HEK293T (cell line): ENCODE measurements around the gene PRMT7.

Experiments used
- CTCF ChIA-PET: fragments of 350-600 bp; formaldehyde crosslinking; extraction: SDS; loops from one replicate; lab custom pipeline; 2021; ENCODE audit warnings: antibody characterized with exemption, inconsistent platforms; lab: Yijun Ruan, JAX
- POLR2A ChIA-PET: fragments of 350-600 bp; formaldehyde crosslinking; extraction: SDS; loops from one replicate; lab custom pipeline; 2020; ENCODE audit warnings: antibody characterized with exemption, inconsistent platforms; lab: Yijun Ruan, JAX
- DNase-seq: peaks from one replicate; pipeline ENCODE4 v3.0.0; 2012; ENCODE audit warnings: mixed read lengths; ENCODE audit errors: extremely low spot score
- ARNT ChIP-seq: fragments of 450-650 bp; IDR thresholded peaks from 2 replicates; pipeline ENCODE4 v1.6.1; 2017; ENCODE audit warnings: mild to moderate bottlenecking
- BHLHE40 ChIP-seq: fragments of 450-650 bp; IDR thresholded peaks from 2 replicates; pipeline ENCODE4 v1.6.1; 2016; ENCODE audit warnings: mild to moderate bottlenecking, moderate library complexity, borderline replicate concordance
- CTBP1 ChIP-seq: fragments of 450-650 bp; IDR thresholded peaks from 2 replicates; pipeline ENCODE4 v1.6.1; 2016; ENCODE audit warnings: borderline replicate concordance
- ELF4 ChIP-seq: fragments of 450-650 bp; IDR thresholded peaks from 2 replicates; pipeline ENCODE4 v1.6.1; 2017; ENCODE audit warnings: antibody characterized with exemption
- FOXA1 ChIP-seq: fragments of 450-650 bp; IDR thresholded peaks from 2 replicates; pipeline ENCODE4 v1.6.1; 2016; ENCODE audit warnings: mild to moderate bottlenecking
- FOXK2 ChIP-seq: fragments of 450-650 bp; IDR thresholded peaks from 2 replicates; pipeline ENCODE4 v1.6.1; 2016; ENCODE audit warnings: mild to moderate bottlenecking
- FOXM1 ChIP-seq: fragments of 450-650 bp; IDR thresholded peaks from 2 replicates; pipeline ENCODE4 v1.6.1; 2017; ENCODE audit warnings: mild to moderate bottlenecking, borderline replicate concordance
- HDGF ChIP-seq: fragments of 450-650 bp; IDR thresholded peaks from 2 replicates; pipeline ENCODE4 v1.6.1; 2017; ENCODE audit warnings: antibody characterized with exemption, borderline replicate concordance
- L3MBTL2 ChIP-seq: fragments of 450-650 bp; conservative IDR thresholded peaks from 2 replicates; pipeline ENCODE4 v1.6.1; 2016; ENCODE audit warnings: mild to moderate bottlenecking
- LEF1 ChIP-seq: fragments of 450-650 bp; IDR thresholded peaks from 2 replicates; pipeline ENCODE4 v1.6.1; 2017; ENCODE audit warnings: mild to moderate bottlenecking, borderline replicate concordance
- NFRKB ChIP-seq: fragments of 450-650 bp; IDR thresholded peaks from 2 replicates; pipeline ENCODE4 v1.6.1; 2016; ENCODE audit warnings: mild to moderate bottlenecking, moderate library complexity
- PKNOX1 ChIP-seq: fragments of 450-650 bp; IDR thresholded peaks from 2 replicates; pipeline ENCODE4 v1.6.1; 2016
- SP1 ChIP-seq: fragments of 450-650 bp; IDR thresholded peaks from 2 replicates; pipeline ENCODE4 v1.6.1; 2017
- SUZ12 ChIP-seq: fragments of 450-650 bp; IDR thresholded peaks from 2 replicates; pipeline ENCODE4 v1.6.1; 2016; ENCODE audit warnings: mild to moderate bottlenecking
- TARDBP ChIP-seq: fragments of 450-650 bp; IDR thresholded peaks from 2 replicates; pipeline ENCODE4 v1.6.1; 2016
- ZNF384 ChIP-seq: fragments of 450-650 bp; IDR thresholded peaks from 2 replicates; pipeline ENCODE4 v1.6.1; 2016

The PRMT7 gene

GRCh38 chr16:68281368-68282063 is 29.3 kb upstream of the PRMT7 start:
- ChIA-PET POLR2A (no interaction called here), CTCF (no interaction called here)
- TF ChIP-seq FOXA1 (no peak), BHLHE40 (no peak), ZNF384 (no peak), FOXM1 (no peak), LEF1 (no peak), L3MBTL2 (no peak), SP1 (no peak), FOXK2 (no peak)
- DNase-seq = no peak

GRCh38 chr16:68282064-68282452 is 28.8 kb upstream of the PRMT7 start:
- POLR2A ChIA-PET = no interaction called here
- DNase-seq = no peak
- TF ChIP-seq L3MBTL2 = no peak
- TF ChIP-seq ZNF384 = no peak
- no peak for TF ChIP-seq ELF4
- TF ChIP-seq NFRKB = no peak
- TF ChIP-seq HDGF = no peak
- TF ChIP-seq SP1 = no peak
- no peak for TF ChIP-seq TARDBP
- TF ChIP-seq FOXA1 = no peak
- TF ChIP-seq ARNT = no peak
- TF ChIP-seq LEF1 = no peak
- TF ChIP-seq SUZ12 = no peak
- TF ChIP-seq CTBP1 = no peak
- CTCF ChIA-PET = no interaction called here

GRCh38 chr16:68283346-68283745 is 27.5 kb upstream of the PRMT7 start:
- POLR2A ChIA-PET = interaction anchor here (0.8 kb wide), 1 partner anchor 11 kb away, joined by 3 read pairs; no protein-coding TSS in a partner anchor

GRCh38 chr16:68283801-68284598 is 26.8 kb upstream of the PRMT7 start:
- CTCF ChIA-PET = interaction anchor here (1.2 to 2.0 kb wide), 2 partner anchors 20 to 23 kb away, joined by 4 to 6 read pairs; partner anchors contain the start of gene SLC7A6
- no peak for DNase-seq
- POLR2A ChIA-PET = interaction anchor here (0.8 kb wide), 1 partner anchor 11 kb away, joined by 3 read pairs; no protein-coding TSS in a partner anchor
- no peak for TF ChIP-seq HDGF
- TF ChIP-seq SP1 = no peak
- no peak for TF ChIP-seq FOXA1
- TF ChIP-seq ELF4 = no peak
- TF ChIP-seq LEF1 = no peak
- no peak for TF ChIP-seq FOXK2
- TF ChIP-seq ARNT = no peak
- no peak for TF ChIP-seq ZNF384
- TF ChIP-seq SUZ12 = no peak
- TF ChIP-seq PKNOX1 = no peak
- no peak for TF ChIP-seq L3MBTL2

More at GRCh38 chr16:68283346-68283745, 27.5 kb upstream of the PRMT7 start:
- DNase-seq = no peak
- TF ChIP-seq LEF1 (no peak), ARNT (no peak), L3MBTL2 (no peak), CTBP1 (no peak), BHLHE40 (no peak), ELF4 (no peak), HDGF (no peak), FOXK2 (no peak)
- CTCF ChIA-PET = interaction anchor here (1.2 to 2.0 kb wide), 2 partner anchors 19 to 22 kb away, joined by 4 to 6 read pairs; partner anchors contain the start of gene SLC7A6

- ChIA-PET POLR2A (interaction anchor here (1.3 to 2.3 kb wide), 2 partner anchors 12 to 26 kb away, joined by 3 to 8 read pairs; partner anchors contain the start of genes PRMT7 and SLC7A6OS), CTCF (interaction anchor here (2.0 kb wide), 1 partner anchor 21 kb away, joined by 4 read pairs; the partner anchor contains the start of gene SLC7A6)
- no peak for TF ChIP-seq HDGF
- TF ChIP-seq CTBP1 = no peak
- no peak for TF ChIP-seq SUZ12
- no peak for TF ChIP-seq FOXM1
- TF ChIP-seq FOXA1 = no peak
- TF ChIP-seq NFRKB = no peak
- no peak for TF ChIP-seq PKNOX1
- TF ChIP-seq ZNF384 = no peak
- no peak for TF ChIP-seq ELF4
- TF ChIP-seq FOXK2 = no peak
- no peak for TF ChIP-seq L3MBTL2
- no peak for DNase-seq
These were observed 26.0 kb upstream of the PRMT7 start for GRCh38 chr16:68284847-68285246.

- no peak for DNase-seq
- CTCF ChIA-PET = no interaction called here
- TF ChIP-seq ELF4 (no peak), FOXA1 (no peak), TARDBP (no peak), NFRKB (no peak), L3MBTL2 (no peak), PKNOX1 (no peak), ARNT (no peak)
These were observed 25.1 kb upstream of the PRMT7 start for GRCh38 chr16:68285683-68286082.

More at GRCh38 chr16:68285683-68286082, 25.1 kb upstream of the PRMT7 start:
- POLR2A ChIA-PET = interaction anchor here (1.3 to 2.3 kb wide), 2 partner anchors 13 to 25 kb away, joined by 3 to 8 read pairs; partner anchors contain the start of genes PRMT7 and SLC7A6OS
